Stimulated activated CD8-positive, alpha-beta memory T cell treated with anti-CD3 and anti-CD28 coated beads, Interleukin-7, amount 100 ng/mL, for 4 hours (primary cell): ENCODE data around the gene HOXD8.

Source experiments
- DNase-seq, 2 donors: peaks; one replicate each; pipeline ENCODE4 v3.0.0-alpha.2; 2020; ENCODE audit warnings: low read depth in 2 of 2

HOXD8 gene

GRCh38 chr2:176147800-176148496 is 18.4 kb downstream of the HOXD8 start:
- no peak for DNase-seq

- no peak for DNase-seq
Observed at GRCh38 chr2:176148751-176149421, 19.4 kb downstream of the HOXD8 start.

DNA sequence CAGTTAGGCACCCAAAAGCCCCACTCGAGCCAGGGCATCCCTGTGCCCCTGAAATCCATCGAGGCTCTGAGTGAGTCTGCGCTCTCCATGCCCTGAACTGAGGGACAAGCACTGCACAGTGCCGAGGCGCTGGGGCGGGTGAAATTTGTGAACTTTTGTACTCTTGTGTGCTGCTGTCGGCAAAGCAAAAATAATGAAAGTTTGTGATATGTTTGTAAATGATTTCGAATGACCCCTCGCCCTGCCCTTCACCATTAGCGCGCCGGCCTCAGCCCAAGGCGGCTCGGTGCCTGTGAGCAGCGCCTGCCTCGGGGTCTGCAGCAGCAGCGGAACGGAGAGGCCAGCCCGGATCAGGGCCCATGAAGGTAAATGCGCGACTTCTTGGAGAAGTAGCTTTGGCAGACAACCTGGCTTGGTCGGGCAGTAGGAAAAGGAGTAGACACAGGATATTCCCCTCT is 20.0 kb downstream of the HOXD8 start:
- DNase-seq, result no peak

DNA sequence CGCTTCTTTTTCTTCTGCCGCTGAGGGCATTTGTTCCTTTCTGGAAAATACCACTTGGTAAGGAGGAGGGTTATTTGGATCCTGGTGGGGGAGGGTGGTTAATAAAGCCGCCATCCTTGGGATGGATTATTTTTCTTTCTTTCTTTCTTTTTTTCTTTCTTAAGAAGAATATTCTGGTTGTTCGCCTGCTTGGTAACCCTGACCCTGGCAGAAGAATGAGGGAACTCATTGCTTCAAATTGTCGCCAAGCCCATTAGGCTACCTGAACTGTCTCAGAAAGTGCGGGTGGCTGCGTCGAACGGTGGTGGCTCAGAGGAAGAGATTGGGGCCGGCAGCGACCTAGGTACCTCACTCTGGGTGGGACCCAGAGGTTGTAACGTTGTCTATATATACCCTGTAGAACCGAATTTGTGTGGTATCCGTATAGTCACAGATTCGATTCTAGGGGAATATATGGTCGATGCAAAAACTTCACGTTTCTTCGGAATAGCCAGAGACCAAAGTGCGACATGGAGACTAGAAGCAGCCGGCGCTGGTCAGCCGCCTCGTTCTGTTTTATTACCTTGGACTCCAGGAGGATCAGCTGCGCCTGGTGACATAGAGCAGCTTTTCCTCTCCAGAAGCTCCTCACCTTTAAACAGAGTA is 20.6 kb downstream of the HOXD8 start:
- DNase-seq, result no peak

DNA sequence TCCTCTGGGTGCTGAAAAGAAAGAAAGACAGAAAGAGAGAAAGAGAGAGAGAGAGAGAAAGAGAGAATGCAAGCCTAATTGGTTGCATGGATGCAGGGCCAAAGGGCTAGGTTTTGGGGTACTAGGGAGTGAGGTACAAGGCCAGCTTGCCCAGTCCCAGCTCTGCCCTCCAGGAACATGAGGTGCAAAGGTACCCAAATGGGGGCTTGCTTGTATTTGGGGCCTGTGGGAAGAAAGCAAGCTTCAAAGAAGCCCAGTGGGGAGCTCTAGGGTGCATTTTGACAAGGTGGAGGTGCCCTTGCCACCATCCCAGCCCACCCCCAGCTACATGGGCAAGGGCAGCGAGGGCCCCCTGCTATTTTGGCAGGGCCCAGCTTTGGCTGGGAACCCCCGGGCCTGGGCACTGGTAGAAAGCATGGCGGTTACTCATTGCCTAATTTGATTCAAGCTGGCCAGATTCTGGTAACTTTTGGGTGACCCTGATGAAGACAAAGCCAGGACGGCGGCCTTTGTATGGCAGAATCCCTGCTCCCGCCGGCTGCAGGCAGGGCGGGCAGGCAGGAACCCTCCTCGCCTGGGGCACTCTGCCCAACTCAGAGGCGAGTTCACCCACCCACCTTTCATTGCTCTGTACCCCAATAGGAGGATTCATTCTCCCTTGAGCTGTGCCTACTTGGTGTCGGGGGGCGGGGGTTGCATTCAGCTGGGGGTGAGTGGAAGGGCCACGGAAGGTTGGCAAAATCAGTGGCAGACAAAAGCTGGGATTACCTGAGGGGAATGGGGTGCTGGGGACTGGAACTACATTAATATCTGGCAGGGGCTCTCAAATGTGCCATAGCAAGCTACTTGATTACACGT is 21.3 kb downstream of the HOXD8 start:
- no peak for DNase-seq

DNA sequence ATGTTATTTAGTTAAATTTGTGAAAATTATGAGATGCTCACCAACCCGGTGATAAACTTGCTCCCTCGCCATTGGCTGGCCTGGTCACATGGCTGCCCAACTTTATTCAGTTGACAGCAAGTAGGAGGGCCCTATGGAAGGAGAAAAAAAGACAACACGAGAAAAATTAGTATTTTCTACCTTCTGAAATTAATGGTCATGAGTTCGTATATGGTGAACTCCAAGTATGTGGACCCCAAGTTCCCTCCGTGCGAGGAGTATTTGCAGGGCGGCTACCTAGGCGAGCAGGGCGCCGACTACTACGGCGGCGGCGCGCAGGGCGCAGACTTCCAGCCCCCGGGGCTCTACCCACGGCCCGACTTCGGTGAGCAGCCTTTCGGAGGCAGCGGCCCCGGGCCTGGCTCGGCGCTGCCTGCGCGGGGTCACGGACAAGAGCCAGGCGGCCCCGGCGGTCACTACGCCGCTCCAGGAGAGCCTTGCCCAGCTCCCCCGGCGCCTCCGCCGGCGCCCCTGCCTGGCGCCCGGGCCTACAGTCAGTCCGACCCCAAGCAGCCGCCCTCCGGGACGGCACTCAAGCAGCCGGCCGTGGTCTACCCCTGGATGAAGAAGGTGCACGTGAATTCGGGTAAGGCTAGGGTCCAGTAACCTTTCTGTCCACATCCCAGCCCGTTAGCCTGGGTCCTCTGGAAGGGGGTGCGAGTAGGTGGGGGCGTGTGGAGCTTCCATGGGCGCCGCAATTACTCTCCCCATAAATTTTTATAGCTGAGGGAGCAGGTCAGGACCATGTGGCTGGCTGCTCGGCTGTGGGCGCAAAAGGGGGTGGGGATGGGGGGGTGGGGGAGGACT is 22.2 kb downstream of the HOXD8 start, which contains the start of gene HOXD4:
Gene HOXD4, plus strand, starts transcription at position 109 of the 846 bp plus-strand sequence. Its CDS starts 84 bp downstream, at position 193.
- no peak for DNase-seq

DNA sequence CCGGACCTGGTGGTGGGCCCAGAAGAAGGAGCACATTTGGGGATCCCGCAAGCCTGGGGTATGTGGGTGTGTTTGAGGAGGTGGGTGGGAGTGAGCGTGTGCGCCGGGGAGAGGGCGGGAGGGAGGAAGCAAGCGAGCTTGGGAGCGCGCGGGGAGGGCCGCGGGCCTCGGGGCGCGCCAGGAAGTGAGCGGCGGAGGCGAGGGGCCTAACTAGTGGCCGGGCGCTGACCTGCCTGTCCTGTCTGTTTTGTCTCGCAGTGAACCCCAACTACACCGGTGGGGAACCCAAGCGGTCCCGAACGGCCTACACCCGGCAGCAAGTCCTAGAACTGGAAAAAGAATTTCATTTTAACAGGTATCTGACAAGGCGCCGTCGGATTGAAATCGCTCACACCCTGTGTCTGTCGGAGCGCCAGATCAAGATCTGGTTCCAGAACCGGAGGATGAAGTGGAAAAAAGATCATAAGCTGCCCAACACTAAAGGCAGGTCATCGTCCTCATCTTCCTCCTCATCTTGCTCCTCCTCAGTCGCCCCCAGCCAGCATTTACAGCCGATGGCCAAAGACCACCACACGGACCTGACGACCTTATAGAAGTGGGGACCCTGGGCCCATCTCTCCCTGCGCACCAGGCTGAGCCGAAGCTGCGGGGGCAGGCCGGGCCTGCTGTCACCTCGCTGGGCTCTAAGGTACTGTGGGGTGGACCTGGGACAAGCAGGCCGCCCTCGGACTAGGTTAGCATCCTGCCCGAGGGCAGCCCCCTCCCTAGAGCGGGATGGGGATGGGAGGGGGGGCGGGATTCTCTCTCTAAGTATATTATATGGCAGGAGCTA is 23.1 kb downstream of the HOXD8 start:
- DNase-seq, result no peak

DNA sequence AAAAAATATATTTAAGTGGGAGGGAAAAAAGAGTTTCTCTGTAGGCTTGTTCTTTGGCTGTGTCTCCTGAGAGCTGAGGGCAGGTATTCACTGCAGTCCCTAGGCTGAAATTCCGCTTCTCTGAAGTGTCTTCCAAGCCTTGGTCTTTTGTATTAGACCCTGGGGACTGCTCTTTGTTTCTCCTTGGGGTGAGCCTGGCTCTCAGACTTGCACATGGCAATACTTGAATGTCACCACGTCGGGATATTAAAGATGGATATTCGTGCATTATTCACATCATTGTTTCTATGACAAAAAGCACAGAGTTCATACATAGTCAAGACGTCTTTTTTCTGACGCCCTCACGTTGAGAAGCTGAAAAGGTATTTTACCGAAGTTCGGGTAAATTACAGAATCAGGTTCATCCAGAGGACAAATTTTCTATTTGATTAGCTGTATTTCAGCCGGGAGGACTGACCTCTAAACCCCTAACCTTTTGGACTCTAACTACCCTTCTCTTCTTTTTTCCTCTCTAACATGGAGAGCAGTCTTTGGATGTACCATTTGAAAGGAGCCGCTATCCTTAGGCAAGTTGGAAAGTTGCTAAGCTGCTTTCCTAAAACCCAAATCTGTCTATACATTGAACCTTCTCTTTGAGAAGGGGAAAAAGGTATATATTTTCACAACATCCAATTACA is 25.2 kb downstream of the HOXD8 start:
- DNase-seq, result no peak

- no peak for DNase-seq
Observed at GRCh38 chr2:176155356-176156044, 26.0 kb downstream of the HOXD8 start.

DNA sequence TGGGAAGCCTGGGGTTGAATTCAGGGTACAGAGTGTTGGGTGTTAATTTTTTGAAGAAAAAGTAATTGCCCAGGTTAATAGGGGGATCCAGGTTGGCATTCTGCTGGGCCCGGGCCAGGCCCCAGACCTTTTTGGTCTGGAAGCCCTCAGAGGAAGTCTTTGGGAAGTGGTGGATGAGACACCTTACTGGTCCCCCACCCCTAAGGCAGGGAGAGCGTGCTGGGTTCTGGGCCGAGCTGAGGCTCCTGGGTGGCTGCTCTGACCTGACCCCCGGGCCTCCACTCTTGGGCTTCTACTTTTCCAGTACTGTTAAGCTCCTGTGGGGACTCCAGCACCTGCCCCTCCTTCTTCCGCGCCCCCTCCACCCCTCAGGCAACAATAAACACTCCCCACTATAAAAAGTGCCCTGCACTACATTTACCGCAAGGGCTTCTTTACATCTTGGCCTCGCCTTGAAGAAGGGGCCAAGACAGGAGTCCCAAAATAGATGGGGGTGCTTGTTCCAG is 26.8 kb downstream of the HOXD8 start:
- no peak for DNase-seq

GRCh38 chr2:176156807-176157498 is 27.4 kb downstream of the HOXD8 start, which contains the start of gene HOXD3:
HOXD3 (plus strand) TSS chr2:176157307; CDS start chr2:176169115, 11,808 bp downstream.
- DNase-seq, result no peak

GRCh38 chr2:176157499-176158185 is 28.1 kb downstream of the HOXD8 start:
- DNase-seq, result no peak

DNA sequence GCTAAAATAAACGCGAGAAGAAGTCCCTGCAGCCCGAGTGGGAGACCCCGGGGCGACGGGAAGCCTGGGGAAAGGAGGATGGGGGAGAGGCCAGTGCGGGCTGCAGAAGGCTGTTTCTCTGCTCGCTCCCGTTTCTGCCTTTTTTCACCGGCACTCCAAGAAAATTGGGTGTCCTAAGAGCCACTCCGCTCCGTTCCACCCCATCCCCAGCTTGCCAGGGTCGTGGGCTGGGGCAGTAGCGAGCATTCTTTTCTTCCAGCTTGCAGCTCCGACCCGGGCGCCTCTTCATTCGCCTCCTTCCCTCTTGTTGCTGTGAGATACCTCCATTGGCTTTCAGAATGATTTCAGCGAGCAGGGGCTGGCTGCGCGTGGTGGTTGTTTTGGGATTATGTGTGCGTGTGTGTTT is 28.7 kb downstream of the HOXD8 start:
- no peak for DNase-seq

DNA sequence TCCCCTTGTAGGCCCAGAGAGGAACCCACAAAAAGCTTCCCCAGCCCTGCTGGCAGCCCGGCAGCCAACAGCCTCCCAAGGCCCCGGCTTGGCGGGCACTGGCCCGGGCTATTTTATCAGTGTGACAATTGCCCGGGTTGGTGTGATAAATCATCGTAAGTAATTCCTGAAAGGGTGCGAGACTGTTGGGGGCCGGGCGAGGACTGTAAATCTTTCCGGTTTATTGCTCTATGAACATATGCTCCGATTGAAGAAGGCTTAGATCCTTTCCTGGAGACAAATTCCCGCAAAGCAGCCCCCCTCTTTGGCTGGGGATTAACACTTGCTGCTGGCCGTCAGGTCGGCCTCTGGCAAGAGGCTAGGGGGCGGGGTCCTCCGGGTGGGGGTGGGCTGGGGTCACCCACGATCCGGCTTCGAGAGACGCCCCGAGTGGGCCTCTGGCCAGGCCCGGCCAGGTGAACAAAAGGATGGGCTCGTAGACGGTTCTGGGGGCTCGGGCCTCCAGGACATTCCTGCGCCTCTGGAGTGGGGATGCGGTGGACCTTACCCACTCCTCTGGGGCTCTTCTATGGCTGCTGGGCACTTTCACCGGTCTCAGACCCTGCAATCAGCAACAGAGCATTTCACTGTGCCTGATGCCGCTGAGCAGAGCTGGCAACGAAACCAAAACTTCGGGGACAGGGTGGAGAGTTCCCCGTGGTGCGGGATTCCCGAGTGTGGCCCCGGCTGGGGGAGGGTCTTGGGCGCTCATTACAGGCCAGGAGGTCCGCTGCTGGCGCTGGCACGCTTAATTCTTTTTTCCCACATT is 29.6 kb downstream of the HOXD8 start:
- no peak for DNase-seq

DNA sequence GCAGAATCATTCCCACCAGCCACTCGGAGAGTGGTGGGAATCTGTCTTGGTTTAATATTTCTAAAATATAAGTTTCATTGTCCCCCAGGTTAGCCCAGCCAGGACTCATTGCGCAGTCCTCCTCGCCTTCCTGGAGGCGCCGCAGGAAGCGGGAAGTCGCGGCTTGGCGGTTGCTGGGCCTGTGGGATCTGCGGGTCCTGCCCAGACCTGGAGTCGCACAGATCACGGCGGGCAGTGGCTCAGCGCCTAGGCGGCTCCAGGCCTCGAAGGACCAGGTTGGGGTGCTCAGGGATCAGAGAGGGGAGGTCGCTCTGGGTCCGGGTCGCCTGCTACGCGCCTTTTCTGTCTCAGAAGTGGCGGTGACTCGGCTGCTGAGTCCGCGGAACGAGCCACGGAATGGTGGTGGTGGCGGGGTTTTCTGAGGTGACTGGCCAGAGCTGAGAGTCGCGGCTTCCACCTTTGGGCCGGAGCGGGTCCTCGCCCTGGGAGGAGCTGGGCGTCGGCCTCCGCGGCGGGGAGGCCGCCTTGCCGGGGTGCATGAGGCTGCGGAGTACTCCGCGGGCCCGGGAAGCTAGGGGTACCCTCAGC is 30.3 kb downstream of the HOXD8 start:
- DNase-seq, result no peak
